B cell (primary cell): ENCODE data around the gene TTC27.

ENCODE experiments used
- EZH2 ChIP-seq: IDR thresholded peaks from 2 replicates; pipeline ENCODE4 v1.6.1; 2012; ENCODE audit warnings: borderline replicate concordance, low read depth, mild to moderate bottlenecking, moderate library complexity, low read length; ENCODE audit not compliant: insufficient read depth, poor library complexity, severe bottlenecking
- TF ChIP-seq, protein P1 (sequence below): fragments of 200-600 bp; IDR thresholded peaks from one replicate; pipeline ENCODE4 v1.8.0; 2022; ENCODE audit warnings: antibody characterized with exemption, mild to moderate bottlenecking

DNA sequence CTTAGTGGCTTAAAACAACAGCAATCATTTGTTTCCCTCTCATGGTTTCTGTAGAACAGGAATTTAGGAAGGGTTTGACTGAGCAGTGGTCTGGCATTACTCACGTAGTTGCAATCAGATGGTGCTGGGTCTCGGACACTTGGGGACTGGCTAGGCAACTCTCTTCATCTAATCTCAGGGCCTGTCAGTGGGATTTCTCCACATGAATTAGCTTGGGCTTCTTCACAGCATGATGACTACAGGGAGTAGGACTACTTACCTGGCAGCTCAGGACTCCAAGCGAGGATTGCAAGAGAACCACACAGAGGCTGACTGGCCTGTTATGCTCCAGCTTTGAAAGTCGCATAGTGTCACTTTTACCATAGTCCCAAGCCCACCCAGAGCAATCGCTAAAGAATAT is 125.1 kb downstream of the TTC27 start:
- TF ChIP-seq, protein P1, sequence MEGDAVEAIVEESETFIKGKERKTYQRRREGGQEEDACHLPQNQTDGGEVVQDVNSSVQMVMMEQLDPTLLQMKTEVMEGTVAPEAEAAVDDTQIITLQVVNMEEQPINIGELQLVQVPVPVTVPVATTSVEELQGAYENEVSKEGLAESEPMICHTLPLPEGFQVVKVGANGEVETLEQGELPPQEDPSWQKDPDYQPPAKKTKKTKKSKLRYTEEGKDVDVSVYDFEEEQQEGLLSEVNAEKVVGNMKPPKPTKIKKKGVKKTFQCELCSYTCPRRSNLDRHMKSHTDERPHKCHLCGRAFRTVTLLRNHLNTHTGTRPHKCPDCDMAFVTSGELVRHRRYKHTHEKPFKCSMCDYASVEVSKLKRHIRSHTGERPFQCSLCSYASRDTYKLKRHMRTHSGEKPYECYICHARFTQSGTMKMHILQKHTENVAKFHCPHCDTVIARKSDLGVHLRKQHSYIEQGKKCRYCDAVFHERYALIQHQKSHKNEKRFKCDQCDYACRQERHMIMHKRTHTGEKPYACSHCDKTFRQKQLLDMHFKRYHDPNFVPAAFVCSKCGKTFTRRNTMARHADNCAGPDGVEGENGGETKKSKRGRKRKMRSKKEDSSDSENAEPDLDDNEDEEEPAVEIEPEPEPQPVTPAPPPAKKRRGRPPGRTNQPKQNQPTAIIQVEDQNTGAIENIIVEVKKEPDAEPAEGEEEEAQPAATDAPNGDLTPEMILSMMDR: no peak
- no peak for TF ChIP-seq EZH2
